ENCODE data around the gene SERPIND1. TPM values are rescaled to one million over a fixed set of nuclear protein-coding genes. Genes with fewer than 3 reads are reported as not detected.

Gene SERPIND1
- polyA plus RNA-seq, 1 donor from 2014 or later = 0.23 TPM

- H3K9me3 Mint-ChIP-seq = no peaks in the 10 kb centered on the region
- peaks cover 6 to 9% (median 6%) of the 10 kb centered on the region in 3 donors for H3K4me1 Mint-ChIP-seq
- no peak overlapping the region for H3K27ac Mint-ChIP-seq
- H3K36me3 Mint-ChIP-seq = peaks cover 5% of the 10 kb centered on the region
- H3K4me3 Mint-ChIP-seq = no peak overlapping the region
- H3K27me3 Mint-ChIP-seq = no peaks in the 10 kb centered on the region
Observed at GRCh38 chr22:20788627-20789344, 14.9 kb downstream of the SERPIND1 start.

- Mint-ChIP-seq H3K27me3 (no peaks in the 10 kb centered on the region), H3K4me1 (no peaks in the 10 kb centered on the region), H3K9me3 (no peaks in the 10 kb centered on the region), H3K4me3 (no peak overlapping the region), H3K36me3 (peaks cover 5% of the 10 kb centered on the region), H3K27ac (peak overlapping the region in 1 of 3 donors; percentile 31)
Observed at GRCh38 chr22:20792221-20792965, 18.5 kb downstream of the SERPIND1 start.

GRCh38 chr22:20792966-20793728, 19.2 kb downstream of the SERPIND1 start:
- Mint-ChIP-seq H3K4me3 (no peak overlapping the region), H3K4me1 (no peaks in the 10 kb centered on the region), H3K27ac (no peak overlapping the region), H3K27me3 (no peaks in the 10 kb centered on the region), H3K36me3 (peaks cover 7% of the 10 kb centered on the region), H3K9me3 (no peaks in the 10 kb centered on the region)

- H3K4me1 Mint-ChIP-seq = peaks cover 0 to 3% (median 0%) of the 10 kb centered on the region in 3 donors
- H3K9me3 Mint-ChIP-seq = no peaks in the 10 kb centered on the region
- no peak overlapping the region for H3K4me3 Mint-ChIP-seq
- no peak overlapping the region for H3K27ac Mint-ChIP-seq
- H3K36me3 Mint-ChIP-seq = peaks cover 3% of the 10 kb centered on the region
- no peaks in the 10 kb centered on the region for H3K27me3 Mint-ChIP-seq
Observed at GRCh38 chr22:20793748-20794649, 20.1 kb downstream of the SERPIND1 start.

- Mint-ChIP-seq H3K27me3 (no peaks in the 10 kb centered on the region), H3K4me3 (peak overlapping the region in 1 of 4 donors; percentile 74), H3K36me3 (peaks cover 5% of the 10 kb centered on the region), H3K4me1 (peaks cover 0 to 3% (median 0%) of the 10 kb centered on the region in 3 donors), H3K27ac (no peak overlapping the region), H3K9me3 (no peaks in the 10 kb centered on the region)
Observed at GRCh38 chr22:20794650-20795413, 20.9 kb downstream of the SERPIND1 start.

- no peaks in the 10 kb centered on the region for H3K9me3 Mint-ChIP-seq
- H3K4me1 Mint-ChIP-seq = peaks cover 0 to 3% (median 0%) of the 10 kb centered on the region in 3 donors
- no peak overlapping the region for H3K27ac Mint-ChIP-seq
Observed at GRCh38 chr22:20796731-20797130, 22.8 kb downstream of the SERPIND1 start.

GRCh38 chr22:20798218-20798617, 24.3 kb downstream of the SERPIND1 start:
- Mint-ChIP-seq H3K27ac (peak overlapping the region in 1 of 3 donors; percentile 59), H3K36me3 (peaks cover 6% of the 10 kb centered on the region), H3K4me3 (no peak overlapping the region)

More at GRCh38 chr22:20796731-20797130, 22.8 kb downstream of the SERPIND1 start:
- H3K4me3 Mint-ChIP-seq = no peak overlapping the region
- peaks cover 6% of the 10 kb centered on the region for H3K36me3 Mint-ChIP-seq
- H3K27me3 Mint-ChIP-seq = no peaks in the 10 kb centered on the region

GRCh38 chr22:20798974-20799373, 25.1 kb downstream of the SERPIND1 start:
- Mint-ChIP-seq H3K9me3 (no peaks in the 10 kb centered on the region), H3K27me3 (no peaks in the 10 kb centered on the region), H3K4me1 (peaks cover 0 to 3% (median 0%) of the 10 kb centered on the region in 3 donors), H3K27ac (no peak overlapping the region), H3K4me3 (no peak overlapping the region), H3K36me3 (peaks cover 6% of the 10 kb centered on the region)

More at GRCh38 chr22:20798218-20798617, 24.3 kb downstream of the SERPIND1 start:
- no peaks in the 10 kb centered on the region for H3K27me3 Mint-ChIP-seq
- H3K9me3 Mint-ChIP-seq = no peaks in the 10 kb centered on the region
- peaks cover 0 to 3% (median 0%) of the 10 kb centered on the region in 3 donors for H3K4me1 Mint-ChIP-seq

- no peaks in the 10 kb centered on the region for H3K9me3 Mint-ChIP-seq
- no peak overlapping the region for H3K27ac Mint-ChIP-seq
- peaks cover 0 to 3% (median 0%) of the 10 kb centered on the region in 3 donors for H3K4me1 Mint-ChIP-seq
- H3K27me3 Mint-ChIP-seq = no peaks in the 10 kb centered on the region
- no peak overlapping the region for H3K4me3 Mint-ChIP-seq
- H3K36me3 Mint-ChIP-seq = peaks cover 6% of the 10 kb centered on the region
Observed at GRCh38 chr22:20799449-20799848, 25.5 kb downstream of the SERPIND1 start.

- H3K4me3 Mint-ChIP-seq = no peak overlapping the region
- no peaks in the 10 kb centered on the region for H3K27me3 Mint-ChIP-seq
- peaks cover 5% of the 10 kb centered on the region for H3K36me3 Mint-ChIP-seq
- no peak overlapping the region for H3K27ac Mint-ChIP-seq
- H3K4me1 Mint-ChIP-seq = peaks cover 0 to 3% (median 0%) of the 10 kb centered on the region in 3 donors
- H3K9me3 Mint-ChIP-seq = no peaks in the 10 kb centered on the region
Observed at GRCh38 chr22:20802452-20802851, 28.5 kb downstream of the SERPIND1 start.

GRCh38 chr22:20802922-20803553, 29.1 kb downstream of the SERPIND1 start:
- H3K4me3 Mint-ChIP-seq = no peak overlapping the region

GRCh38 chr22:20803696-20804324, 29.9 kb downstream of the SERPIND1 start:
- Mint-ChIP-seq H3K4me1 (peaks cover 2% of the 10 kb centered on the region in 3 donors), H3K9me3 (no peaks in the 10 kb centered on the region), H3K4me3 (no peak overlapping the region), H3K27ac (no peak overlapping the region), H3K36me3 (peaks cover 5% of the 10 kb centered on the region), H3K27me3 (no peaks in the 10 kb centered on the region)

More at GRCh38 chr22:20802922-20803553, 29.1 kb downstream of the SERPIND1 start:
- Mint-ChIP-seq H3K27ac (no peak overlapping the region), H3K36me3 (peaks cover 5% of the 10 kb centered on the region), H3K4me1 (peaks cover 0 to 3% (median 0%) of the 10 kb centered on the region in 3 donors), H3K27me3 (no peaks in the 10 kb centered on the region), H3K9me3 (no peaks in the 10 kb centered on the region)

GRCh38 chr22:20804650-20805049, 30.7 kb downstream of the SERPIND1 start:
- H3K27ac Mint-ChIP-seq = peak overlapping the region in 1 of 3 donors; percentile 59
- H3K36me3 Mint-ChIP-seq = peaks cover 6% of the 10 kb centered on the region
- H3K9me3 Mint-ChIP-seq = no peaks in the 10 kb centered on the region
- H3K4me1 Mint-ChIP-seq = peaks cover 2 to 9% (median 6%) of the 10 kb centered on the region in 3 donors
- no peaks in the 10 kb centered on the region for H3K27me3 Mint-ChIP-seq
- H3K4me3 Mint-ChIP-seq = no peak overlapping the region
